Measurements from ENCODE around the gene LIMCH1.

LIMCH1 gene

GRCh38 chr4:41551536-41551935 is 13.6 kb downstream of the LIMCH1 start:
- in situ Hi-C loops (cut with HindIII; ENCODE audit: low sequenced_read_pairs): no loop called here
- no peak overlapping the region for H3K4me3 ChIP-seq (ENCODE audit: low read depth, low read length)
- TF ChIP-seq, protein P1, sequence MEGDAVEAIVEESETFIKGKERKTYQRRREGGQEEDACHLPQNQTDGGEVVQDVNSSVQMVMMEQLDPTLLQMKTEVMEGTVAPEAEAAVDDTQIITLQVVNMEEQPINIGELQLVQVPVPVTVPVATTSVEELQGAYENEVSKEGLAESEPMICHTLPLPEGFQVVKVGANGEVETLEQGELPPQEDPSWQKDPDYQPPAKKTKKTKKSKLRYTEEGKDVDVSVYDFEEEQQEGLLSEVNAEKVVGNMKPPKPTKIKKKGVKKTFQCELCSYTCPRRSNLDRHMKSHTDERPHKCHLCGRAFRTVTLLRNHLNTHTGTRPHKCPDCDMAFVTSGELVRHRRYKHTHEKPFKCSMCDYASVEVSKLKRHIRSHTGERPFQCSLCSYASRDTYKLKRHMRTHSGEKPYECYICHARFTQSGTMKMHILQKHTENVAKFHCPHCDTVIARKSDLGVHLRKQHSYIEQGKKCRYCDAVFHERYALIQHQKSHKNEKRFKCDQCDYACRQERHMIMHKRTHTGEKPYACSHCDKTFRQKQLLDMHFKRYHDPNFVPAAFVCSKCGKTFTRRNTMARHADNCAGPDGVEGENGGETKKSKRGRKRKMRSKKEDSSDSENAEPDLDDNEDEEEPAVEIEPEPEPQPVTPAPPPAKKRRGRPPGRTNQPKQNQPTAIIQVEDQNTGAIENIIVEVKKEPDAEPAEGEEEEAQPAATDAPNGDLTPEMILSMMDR (IDR thresholded peaks at IDR 0.05; ENCODE audit: low read depth, low read length): no peak
- DNase-seq (ENCODE audit: low read depth, low spot score): no peak

DNA sequence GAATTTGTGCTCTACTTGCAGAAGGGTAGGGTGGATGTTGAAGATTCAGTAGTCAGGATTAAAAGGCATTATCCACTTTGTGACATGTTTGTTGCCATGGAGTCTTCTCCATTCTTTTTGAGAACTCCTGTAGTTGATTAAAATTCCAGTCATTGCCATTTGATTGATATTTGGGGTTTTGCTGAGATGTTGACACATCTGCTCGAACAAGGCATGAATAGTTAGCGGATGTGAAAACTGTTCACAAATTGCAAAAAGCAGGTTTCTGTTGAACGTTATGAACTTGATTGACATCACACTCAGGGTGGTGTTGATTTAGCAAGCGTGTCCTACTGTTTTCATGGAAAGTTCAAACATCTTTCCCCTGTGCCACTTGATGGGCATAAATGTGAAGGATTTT is 16.9 kb downstream of the LIMCH1 start:
- in situ Hi-C loops (cut with HindIII; ENCODE audit: low sequenced_read_pairs): no loop called here
- TF ChIP-seq, protein P1 (IDR thresholded peaks at IDR 0.05; ENCODE audit: low read depth, low read length): no peak

DNA sequence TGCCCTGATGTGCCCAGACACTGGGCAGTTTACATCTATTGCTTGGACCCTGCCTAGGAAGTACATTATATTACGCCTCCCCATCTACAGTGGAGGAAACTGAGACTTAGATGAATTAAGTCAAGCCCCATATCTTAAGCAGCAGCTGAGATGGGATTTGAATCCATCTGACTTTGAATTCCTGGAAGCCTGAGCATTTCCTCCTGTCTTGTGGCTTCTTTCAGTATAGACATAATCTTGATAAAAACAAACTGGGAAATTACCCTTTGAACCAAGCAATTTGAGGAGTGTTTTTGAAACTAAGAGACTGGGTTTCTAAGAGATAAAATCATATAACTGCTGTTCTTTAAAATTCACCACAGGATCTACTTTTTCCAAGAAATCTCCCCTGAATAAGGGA is 18.6 kb downstream of the LIMCH1 start:
- in situ Hi-C loops (cut with HindIII; ENCODE audit: low sequenced_read_pairs): no loop called here
- TF ChIP-seq, protein P1 (IDR thresholded peaks at IDR 0.05; ENCODE audit: low read depth, low read length): no peak
- DNase-seq (ENCODE audit: low read depth, low spot score): no peak
- H3K4me3 ChIP-seq (ENCODE audit: low read depth, low read length): no peak overlapping the region

More for the DNA sequence above, 16.9 kb downstream of the LIMCH1 start:
- DNase-seq (ENCODE audit: low read depth, low spot score): no peak
- H3K4me3 ChIP-seq (ENCODE audit: low read depth, low read length): no peak overlapping the region

- TF ChIP-seq, protein P1 (IDR thresholded peaks at IDR 0.05; ENCODE audit: low read depth, low read length): no peak
- DNase-seq (ENCODE audit: low read depth, low spot score): no peak
- H3K4me3 ChIP-seq (ENCODE audit: low read depth, low read length): no peak overlapping the region
- in situ Hi-C loops (cut with HindIII; ENCODE audit: low sequenced_read_pairs): no loop called here
These were observed 22.1 kb downstream of the LIMCH1 start for GRCh38 chr4:41559940-41560516.

GRCh38 chr4:41561244-41561643 is 23.3 kb downstream of the LIMCH1 start:
- H3K4me3 ChIP-seq (ENCODE audit: low read depth, low read length): no peak overlapping the region
- TF ChIP-seq, protein P1 (IDR thresholded peaks at IDR 0.05; ENCODE audit: low read depth, low read length): no peak
- in situ Hi-C loops (cut with HindIII; ENCODE audit: low sequenced_read_pairs): no loop called here
- no peak for DNase-seq (ENCODE audit: low read depth, low spot score)

DNA sequence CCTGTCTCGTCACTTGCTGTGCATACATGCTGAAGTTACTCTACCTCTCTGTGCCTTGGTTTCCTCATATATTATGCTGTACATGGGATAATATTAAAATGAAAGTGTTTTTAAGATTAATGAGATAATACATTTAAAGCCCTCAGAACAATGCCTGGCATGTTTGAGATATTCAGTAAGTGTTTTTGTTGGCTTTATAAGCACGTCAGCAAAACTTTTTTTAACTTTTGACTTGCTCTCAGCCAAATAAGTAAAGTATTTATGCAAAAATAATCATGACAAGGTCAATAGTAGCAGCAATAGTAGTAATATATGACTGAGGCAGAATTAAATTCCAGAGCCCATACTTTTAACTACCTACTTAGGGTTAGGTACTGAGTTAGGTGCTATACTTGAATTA is 29.2 kb downstream of the LIMCH1 start:
- TF ChIP-seq, protein P1 (IDR thresholded peaks at IDR 0.05; ENCODE audit: low read depth, low read length): no peak
- H3K4me3 ChIP-seq (ENCODE audit: low read depth, low read length): no peak overlapping the region
- DNase-seq (ENCODE audit: low read depth, low spot score): no peak
- in situ Hi-C loops (cut with HindIII; ENCODE audit: low sequenced_read_pairs): no loop called here
